ENCODE results near the gene OLFML3.
A peak's percentile ranks its signal among the peaks of the same experiment; 100 is the strongest.

OLFML3 gene

DNA sequence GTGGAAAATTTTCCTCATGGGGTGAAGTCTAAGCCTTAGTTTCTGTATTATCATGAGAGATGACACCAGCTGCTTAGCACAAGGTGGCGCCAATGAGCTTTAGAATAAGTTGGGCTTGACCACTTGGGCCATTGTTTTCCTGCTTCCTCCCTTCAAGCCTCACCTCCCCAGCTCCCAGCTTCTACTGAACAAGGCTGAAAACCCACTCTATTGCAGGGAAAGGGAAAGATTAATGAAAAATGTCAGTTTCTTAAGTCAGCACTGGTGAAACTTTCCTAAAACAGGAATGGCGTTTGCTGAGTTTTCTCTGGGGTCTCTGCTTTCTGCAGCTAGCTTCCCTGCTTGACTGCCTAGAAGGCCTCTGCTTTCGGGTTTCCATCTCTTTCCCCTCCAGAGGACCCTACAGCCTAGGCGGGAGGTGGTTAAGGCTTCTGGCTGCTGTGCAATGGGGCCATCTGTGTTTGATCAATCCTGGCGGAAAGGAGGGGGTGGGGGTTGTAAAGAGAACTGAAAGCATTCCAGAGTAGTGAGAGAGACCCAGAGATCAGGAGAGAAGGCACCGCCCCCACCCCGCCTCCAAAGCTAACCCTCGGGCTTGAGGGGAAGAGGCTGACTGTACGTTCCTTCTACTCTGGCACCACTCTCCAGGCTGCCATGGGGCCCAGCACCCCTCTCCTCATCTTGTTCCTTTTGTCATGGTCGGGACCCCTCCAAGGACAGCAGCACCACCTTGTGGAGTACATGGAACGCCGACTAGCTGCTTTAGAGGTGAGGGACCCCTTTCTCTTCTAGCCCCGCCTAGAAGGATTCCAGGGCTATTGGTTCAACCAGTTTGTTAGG, at the start of gene OLFML3:
Gene OLFML3, plus strand, starts transcription at position 612 of the 840 bp plus-strand sequence. Its CDS starts 43 bp downstream, at position 655.
- DNase-seq (ENCODE audit: insufficient read length, low spot score) (peak; percentile 43), FAIRE-seq (peak; percentile 80)

GRCh38 chr1:113929750-113930498, 49.4 kb upstream of the OLFML3 start:
- DNase-seq (ENCODE audit: insufficient read length, low spot score) (peak; percentile 32), FAIRE-seq (no peak)

GRCh38 chr1:113930499-113931161, 48.6 kb upstream of the OLFML3 start:
- DNase-seq (ENCODE audit: insufficient read length, low spot score) (peak; percentile 25), FAIRE-seq (peak; percentile 75)

DNA sequence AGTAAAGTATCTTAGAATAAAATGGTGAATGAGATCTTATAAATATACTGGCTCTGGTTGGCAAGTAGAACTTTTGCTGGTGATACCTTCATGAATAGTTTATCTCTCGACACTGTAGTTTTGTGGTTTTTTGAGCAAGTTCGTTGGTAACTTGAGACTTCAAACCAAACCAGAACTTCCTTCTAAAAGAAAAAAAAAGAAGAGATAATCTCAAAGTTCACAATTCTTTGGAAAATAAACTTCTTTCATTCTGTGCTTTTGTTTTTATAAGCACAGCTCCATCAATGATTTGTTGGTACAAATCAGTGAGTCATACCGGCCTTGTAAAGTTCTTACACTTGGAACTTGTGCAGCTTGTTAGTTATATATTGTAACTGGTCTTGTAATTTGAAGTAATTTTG, 47.8 kb upstream of the OLFML3 start:
- FAIRE-seq (no peak), DNase-seq (ENCODE audit: insufficient read length, low spot score) (no peak)

GRCh38 chr1:113934006-113934405, 45.3 kb upstream of the OLFML3 start:
- FAIRE-seq (no peak), DNase-seq (ENCODE audit: insufficient read length, low spot score) (no peak)

DNA sequence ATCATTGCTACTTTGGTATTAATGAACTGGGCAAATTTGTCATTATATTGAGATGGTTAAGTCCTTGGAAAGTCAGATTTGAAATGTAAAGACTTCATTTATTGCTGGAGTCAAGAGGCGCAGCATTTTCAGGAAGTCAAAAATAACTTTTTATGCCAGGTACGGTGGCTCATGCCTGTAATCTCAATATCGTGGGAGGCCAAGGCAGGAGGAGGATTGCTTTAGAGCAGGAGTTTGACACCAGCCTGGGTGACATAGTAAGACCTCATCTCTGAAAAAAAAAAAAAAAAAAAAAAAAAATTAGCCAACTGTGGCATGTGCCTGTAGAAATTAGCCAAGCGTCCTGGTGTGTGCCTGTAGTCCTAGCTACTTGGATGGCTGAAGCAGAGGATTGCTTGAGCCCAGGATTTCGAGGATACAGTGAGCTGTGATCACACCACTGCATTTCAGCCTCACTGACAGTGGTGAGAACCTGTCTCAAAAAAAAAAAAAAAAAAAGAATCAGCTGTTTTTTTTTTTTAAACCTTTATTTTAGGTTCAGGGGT, 44.7 kb upstream of the OLFML3 start:
- DNase-seq (ENCODE audit: insufficient read length, low spot score) (no peak), FAIRE-seq (no peak)

- DNase-seq (ENCODE audit: insufficient read length, low spot score), result no peak
- no peak for FAIRE-seq
Measured at GRCh38 chr1:113935176-113935575, 44.1 kb upstream of the OLFML3 start.

DNA sequence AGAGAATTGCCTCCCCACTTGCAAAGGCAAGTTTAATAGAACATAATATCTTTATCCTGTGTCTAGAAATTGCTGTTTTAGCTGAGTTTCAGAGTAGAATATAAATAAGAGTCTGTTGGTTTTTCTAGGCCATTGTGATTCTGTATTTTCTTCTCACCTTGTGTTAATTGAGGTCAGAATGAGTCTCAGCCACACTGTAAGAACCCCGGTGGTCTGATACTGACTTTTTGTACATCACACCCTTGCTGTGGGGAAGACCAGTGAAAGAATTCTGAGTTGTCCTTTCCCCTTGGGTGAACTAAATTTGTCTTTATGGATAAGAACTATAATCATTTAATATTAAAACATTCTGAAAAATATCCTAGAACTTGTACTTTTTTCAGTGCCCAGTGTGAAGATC, 43.3 kb upstream of the OLFML3 start:
- no peak for FAIRE-seq

GRCh38 chr1:113937146-113937545, 42.1 kb upstream of the OLFML3 start:
- DNase-seq (ENCODE audit: insufficient read length, low spot score), result no peak
- no peak for FAIRE-seq

More for the DNA sequence above, 43.3 kb upstream of the OLFML3 start:
- no peak for DNase-seq (ENCODE audit: insufficient read length, low spot score)

DNA sequence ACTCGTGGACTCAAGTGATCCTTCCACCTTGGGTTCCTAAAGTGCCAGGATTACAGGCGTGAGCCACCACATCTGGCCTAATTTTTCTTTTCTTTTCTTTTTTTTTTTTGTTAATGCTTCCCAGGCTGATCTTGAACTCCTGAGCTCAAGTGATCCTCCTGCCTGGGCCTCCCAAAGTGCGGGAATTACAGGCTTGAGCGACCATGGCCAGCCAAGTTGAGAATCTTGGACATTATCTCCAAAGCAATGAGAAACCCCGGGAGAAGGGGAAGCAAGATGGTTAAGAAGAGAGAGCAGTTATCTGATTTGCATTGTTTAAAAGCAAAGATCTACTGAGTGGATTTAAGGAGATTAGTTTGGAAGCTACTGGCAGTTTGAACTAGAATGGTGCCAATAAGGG, 41.1 kb upstream of the OLFML3 start:
- DNase-seq (ENCODE audit: insufficient read length, low spot score), result no peak
- no peak for FAIRE-seq

- peak; percentile 53 for FAIRE-seq
Measured at GRCh38 chr1:113940365-113941244, 38.7 kb upstream of the OLFML3 start.

DNA sequence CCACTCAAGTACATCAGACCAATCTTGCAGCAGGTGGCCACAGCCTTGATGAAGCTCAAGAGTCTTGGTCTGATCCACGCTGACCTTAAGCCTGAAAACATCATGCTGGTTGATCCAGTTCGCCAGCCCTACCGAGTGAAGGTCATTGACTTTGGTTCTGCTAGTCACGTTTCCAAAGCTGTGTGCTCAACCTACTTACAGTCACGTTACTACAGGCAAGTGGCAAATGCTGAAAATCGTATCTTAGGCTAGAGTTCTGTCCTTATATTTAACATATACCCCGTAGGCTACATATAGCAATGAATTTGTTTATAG, 38.1 kb upstream of the OLFML3 start:
- no peak for FAIRE-seq
- DNase-seq (ENCODE audit: insufficient read length, low spot score), result no peak

More at GRCh38 chr1:113940365-113941244, 38.7 kb upstream of the OLFML3 start:
- no peak for DNase-seq (ENCODE audit: insufficient read length, low spot score)

- DNase-seq (ENCODE audit: insufficient read length, low spot score), result no peak
- FAIRE-seq, result no peak
Measured at GRCh38 chr1:113942527-113942926, 36.7 kb upstream of the OLFML3 start.

GRCh38 chr1:113943028-113943811, 36.1 kb upstream of the OLFML3 start:
- DNase-seq (ENCODE audit: insufficient read length, low spot score), result no peak
- no peak for FAIRE-seq

DNA sequence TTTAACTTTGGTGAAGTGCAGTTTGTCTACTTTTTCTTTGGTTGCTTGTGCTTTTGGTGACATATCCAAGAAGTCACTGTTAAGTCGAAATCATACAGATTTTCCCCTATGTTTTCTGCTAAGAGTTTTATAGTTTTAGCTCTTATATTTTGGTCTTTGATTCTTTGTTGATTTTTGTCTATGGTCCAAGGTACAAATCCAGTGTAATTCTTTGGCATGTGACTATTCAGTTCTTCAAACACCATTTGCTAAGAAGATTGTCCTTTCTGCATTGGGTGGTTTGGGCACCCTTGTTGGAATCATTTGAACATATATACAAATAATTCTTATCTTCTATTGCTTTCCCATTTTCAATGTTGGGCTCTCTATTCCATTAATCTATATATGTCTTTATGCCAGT, 33.9 kb upstream of the OLFML3 start:
- FAIRE-seq, result no peak
- no peak for DNase-seq (ENCODE audit: insufficient read length, low spot score)

GRCh38 chr1:113946112-113946511, 33.2 kb upstream of the OLFML3 start:
- FAIRE-seq (no peak), DNase-seq (ENCODE audit: insufficient read length, low spot score) (no peak)

DNA sequence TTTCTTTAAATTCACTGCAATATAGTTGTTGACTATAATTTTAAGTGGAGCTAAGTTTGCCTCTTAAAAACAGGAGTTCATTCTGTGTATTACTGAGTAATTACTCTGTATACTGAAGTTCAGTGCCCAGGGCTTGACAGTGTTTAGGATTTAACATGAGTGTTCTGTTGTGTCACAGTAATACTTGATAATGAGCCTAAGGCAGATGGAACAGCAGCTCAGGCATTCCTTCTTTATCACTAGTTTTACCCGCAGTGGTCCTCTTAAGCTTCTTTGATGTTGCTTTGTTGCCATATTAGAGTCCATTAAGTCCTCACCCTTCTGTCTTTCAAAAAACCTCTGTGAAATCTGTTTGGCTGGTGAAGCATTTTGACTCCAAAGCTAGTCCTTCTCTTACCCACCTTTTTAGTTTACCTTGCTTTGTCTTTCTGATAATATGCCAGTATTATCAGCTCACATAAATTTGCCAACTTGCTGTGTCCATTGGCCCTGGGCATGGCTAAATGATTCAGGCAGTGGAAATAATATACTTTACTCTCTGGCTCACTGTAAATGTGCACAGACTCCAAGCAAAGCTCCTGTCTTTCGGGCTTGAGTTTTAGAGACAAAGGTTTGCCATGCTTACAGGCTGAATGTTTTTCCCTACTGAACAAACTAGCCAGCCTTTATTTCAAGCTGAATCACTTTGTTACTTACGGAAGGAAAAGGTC, 32.4 kb upstream of the OLFML3 start:
- no peak for FAIRE-seq
- DNase-seq (ENCODE audit: insufficient read length, low spot score), result no peak

DNA sequence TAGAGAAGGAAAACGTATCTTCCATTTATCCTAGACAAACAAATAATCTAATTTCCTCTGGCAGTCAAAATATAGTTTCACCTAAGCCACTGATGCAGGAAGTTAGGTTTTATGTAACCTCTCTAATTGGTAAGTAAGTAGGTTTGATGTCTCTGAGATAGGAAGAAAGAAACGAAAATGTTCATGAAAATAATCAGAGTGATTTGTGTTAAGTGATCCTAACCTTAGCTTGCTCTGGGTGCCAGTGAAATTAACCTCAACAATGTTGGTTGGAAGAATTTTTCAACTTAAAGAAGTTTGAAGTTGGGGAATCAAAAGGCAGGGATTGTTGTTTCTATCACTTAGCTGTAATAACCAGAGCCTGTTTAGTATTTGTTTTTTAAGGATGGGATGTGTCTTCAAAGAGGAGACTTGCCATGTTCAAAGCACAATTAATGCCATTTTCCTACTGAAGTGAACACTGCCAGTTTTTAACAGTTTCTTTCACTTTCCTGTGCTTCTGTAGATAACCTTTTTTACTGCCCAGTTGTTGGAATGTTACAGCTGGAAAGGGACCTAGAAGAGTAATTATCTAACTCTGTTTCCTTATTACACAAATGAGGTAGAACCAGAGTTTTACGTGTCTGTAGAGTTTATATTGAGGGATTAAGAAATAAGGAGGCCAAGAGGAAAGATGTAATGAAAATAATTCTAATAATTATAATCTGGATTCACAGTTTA, 31.7 kb upstream of the OLFML3 start:
- FAIRE-seq (peak; percentile 64), DNase-seq (ENCODE audit: insufficient read length, low spot score) (no peak)

All from GM19239 (cell line).